ENCODE data around the gene SOX9. TPM values are rescaled to one million over a fixed set of nuclear protein-coding genes. Genes with fewer than 3 reads are reported as not detected.

Gene SOX9
- total and polyA plus RNA-seq, 8 donors = 5.8 to 69.5 (median 16.8) TPM

GRCh38 chr17:72119873-72120641 is 763 bp upstream of the SOX9 start:
- intact Hi-C loops (cut with DNase I; ENCODE audit: low total_unique reads) = loop anchor here (10.0 kb wide), 1 partner anchor 335 kb away; no protein-coding TSS in a partner anchor
- peaks cover 12 to 95% (median 58%) of the 10 kb centered on the region in 3 donors for H3K27me3 ChIP-seq
- H3K4me1 ChIP-seq = peaks cover 43 to 77% (median 65%) of the 10 kb centered on the region in 4 donors
- DNase-seq = peak; percentile 52 to 77
- 2 to 6% (median 4%) methylated on average over 49 to 54 of the region's 54 CpGs for WGBS, 5 donors
- peak overlapping the region; percentile 53 to 74 (median 66) for H3K4me3 ChIP-seq
- H3K27ac ChIP-seq = peak overlapping the region; percentile 89 to 91 (median 90)
- TF ChIP-seq, protein P1, sequence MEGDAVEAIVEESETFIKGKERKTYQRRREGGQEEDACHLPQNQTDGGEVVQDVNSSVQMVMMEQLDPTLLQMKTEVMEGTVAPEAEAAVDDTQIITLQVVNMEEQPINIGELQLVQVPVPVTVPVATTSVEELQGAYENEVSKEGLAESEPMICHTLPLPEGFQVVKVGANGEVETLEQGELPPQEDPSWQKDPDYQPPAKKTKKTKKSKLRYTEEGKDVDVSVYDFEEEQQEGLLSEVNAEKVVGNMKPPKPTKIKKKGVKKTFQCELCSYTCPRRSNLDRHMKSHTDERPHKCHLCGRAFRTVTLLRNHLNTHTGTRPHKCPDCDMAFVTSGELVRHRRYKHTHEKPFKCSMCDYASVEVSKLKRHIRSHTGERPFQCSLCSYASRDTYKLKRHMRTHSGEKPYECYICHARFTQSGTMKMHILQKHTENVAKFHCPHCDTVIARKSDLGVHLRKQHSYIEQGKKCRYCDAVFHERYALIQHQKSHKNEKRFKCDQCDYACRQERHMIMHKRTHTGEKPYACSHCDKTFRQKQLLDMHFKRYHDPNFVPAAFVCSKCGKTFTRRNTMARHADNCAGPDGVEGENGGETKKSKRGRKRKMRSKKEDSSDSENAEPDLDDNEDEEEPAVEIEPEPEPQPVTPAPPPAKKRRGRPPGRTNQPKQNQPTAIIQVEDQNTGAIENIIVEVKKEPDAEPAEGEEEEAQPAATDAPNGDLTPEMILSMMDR (IDR thresholded peaks at IDR 0.05) = no peak
- TF ChIP-seq POLR2AphosphoS5 (IDR thresholded peaks at IDR 0.05) (no peak), EP300 (IDR thresholded peaks at IDR 0.05) (no peak), POLR2A (IDR thresholded peaks at IDR 0.05) (no peak)
- H3K9me3 ChIP-seq = no peaks in the 10 kb centered on the region
- H3K36me3 ChIP-seq = peaks cover 0 to 6% (median 0%) of the 10 kb centered on the region in 4 donors

DNA sequence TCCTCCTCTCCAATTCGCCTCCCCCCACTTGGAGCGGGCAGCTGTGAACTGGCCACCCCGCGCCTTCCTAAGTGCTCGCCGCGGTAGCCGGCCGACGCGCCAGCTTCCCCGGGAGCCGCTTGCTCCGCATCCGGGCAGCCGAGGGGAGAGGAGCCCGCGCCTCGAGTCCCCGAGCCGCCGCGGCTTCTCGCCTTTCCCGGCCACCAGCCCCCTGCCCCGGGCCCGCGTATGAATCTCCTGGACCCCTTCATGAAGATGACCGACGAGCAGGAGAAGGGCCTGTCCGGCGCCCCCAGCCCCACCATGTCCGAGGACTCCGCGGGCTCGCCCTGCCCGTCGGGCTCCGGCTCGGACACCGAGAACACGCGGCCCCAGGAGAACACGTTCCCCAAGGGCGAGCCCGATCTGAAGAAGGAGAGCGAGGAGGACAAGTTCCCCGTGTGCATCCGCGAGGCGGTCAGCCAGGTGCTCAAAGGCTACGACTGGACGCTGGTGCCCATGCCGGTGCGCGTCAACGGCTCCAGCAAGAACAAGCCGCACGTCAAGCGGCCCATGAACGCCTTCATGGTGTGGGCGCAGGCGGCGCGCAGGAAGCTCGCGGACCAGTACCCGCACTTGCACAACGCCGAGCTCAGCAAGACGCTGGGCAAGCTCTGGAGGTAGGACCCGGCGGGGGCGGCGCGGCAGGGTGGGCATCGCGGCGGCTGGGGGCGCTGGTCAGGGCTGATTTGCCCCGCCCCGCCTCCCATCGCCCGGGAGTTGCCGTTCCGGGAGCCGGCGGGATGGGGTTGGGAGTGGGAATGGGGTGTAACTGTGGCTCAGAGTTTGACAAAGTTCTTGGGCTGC is 567 bp downstream of the SOX9 start:
- Histone ChIP-seq H3K36me3 (peaks cover 0 to 6% (median 0%) of the 10 kb centered on the region in 4 donors), H3K4me3 (peak overlapping the region; percentile 53 to 74 (median 66)), H3K27ac (peak overlapping the region; percentile 88 to 91 (median 90)), H3K4me1 (peaks cover 43 to 78% (median 72%) of the 10 kb centered on the region in 4 donors), H3K9me3 (no peaks in the 10 kb centered on the region), H3K27me3 (peaks cover 12 to 82% (median 48%) of the 10 kb centered on the region in 3 donors)
- intact Hi-C loops (cut with DNase I; ENCODE audit: low total_unique reads) = no loop called here
- 1 to 6% (median 2%) methylated on average over 12 to 88 of the region's 88 CpGs for WGBS, 5 donors
- peak; percentile 50 to 76 for DNase-seq
- peak in 1 of 3 donors; percentile 11 for TF ChIP-seq POLR2AphosphoS5 (IDR thresholded peaks at IDR 0.05)
- no peak for TF ChIP-seq POLR2A (IDR thresholded peaks at IDR 0.05)

- Histone ChIP-seq H3K27ac (peak overlapping the region; percentile 88 to 91 (median 90)), H3K4me1 (peaks cover 43 to 75% (median 68%) of the 10 kb centered on the region in 4 donors), H3K9me3 (no peaks in the 10 kb centered on the region), H3K27me3 (peaks cover 12 to 74% (median 40%) of the 10 kb centered on the region in 3 donors), H3K36me3 (peaks cover 0 to 6% (median 0%) of the 10 kb centered on the region in 4 donors), H3K4me3 (peak overlapping the region; percentile 53 to 74 (median 66))
- 1 to 3% (median 2%) methylated on average over 34 to 36 of the region's 36 CpGs for WGBS, 5 donors
- intact Hi-C loops (cut with DNase I; ENCODE audit: low total_unique reads) = no loop called here
- no peak for DNase-seq
- TF ChIP-seq POLR2A (IDR thresholded peaks at IDR 0.05) (no peak), POLR2AphosphoS5 (IDR thresholded peaks at IDR 0.05) (no peak), EP300 (IDR thresholded peaks at IDR 0.05) (no peak)
- TF ChIP-seq, protein P1 (IDR thresholded peaks at IDR 0.05) = no peak
Measured at GRCh38 chr17:72122010-72122764, 1.4 kb downstream of the SOX9 start.

DNA sequence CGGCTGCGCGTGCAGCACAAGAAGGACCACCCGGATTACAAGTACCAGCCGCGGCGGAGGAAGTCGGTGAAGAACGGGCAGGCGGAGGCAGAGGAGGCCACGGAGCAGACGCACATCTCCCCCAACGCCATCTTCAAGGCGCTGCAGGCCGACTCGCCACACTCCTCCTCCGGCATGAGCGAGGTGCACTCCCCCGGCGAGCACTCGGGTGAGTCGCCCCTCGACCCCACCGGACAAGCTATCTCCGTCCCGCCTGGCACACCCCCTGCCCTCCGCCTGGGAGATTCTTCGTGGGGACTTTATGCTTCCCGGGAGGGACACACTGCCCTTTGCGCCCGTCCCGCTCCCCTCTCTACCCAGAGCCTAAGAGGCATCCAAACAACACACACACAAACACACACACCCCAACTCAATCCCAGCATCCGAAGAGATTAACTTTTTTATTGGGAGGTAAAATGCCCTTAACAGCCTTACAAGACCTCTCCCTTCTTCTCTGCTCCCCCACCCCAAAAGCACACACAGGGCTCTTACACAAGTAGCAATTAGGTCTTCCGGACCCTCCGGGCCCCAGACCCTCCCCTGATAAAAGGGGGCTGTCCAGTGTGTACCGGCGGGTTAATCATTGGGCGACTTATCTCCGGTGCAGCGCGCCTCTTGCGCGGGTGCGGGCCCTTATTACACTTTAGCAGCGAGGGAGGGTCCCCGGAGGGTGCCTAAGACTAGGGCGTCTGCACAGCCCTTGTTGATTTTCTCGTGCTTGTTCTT is 2.1 kb downstream of the SOX9 start:
- Histone ChIP-seq H3K4me1 (peaks cover 39 to 74% (median 61%) of the 10 kb centered on the region in 4 donors), H3K27me3 (peaks cover 12 to 71% (median 32%) of the 10 kb centered on the region in 3 donors), H3K4me3 (peak overlapping the region; percentile 53 to 74 (median 66)), H3K36me3 (peaks cover 0 to 6% (median 0%) of the 10 kb centered on the region in 4 donors), H3K9me3 (no peaks in the 10 kb centered on the region), H3K27ac (peak overlapping the region; percentile 67 to 91 (median 90))
- intact Hi-C loops (cut with DNase I; ENCODE audit: low total_unique reads) = no loop called here
- 7 to 15% (median 9%) methylated on average over 42 to 48 of the region's 48 CpGs for WGBS, 5 donors
- peak; percentile 50 to 76 for DNase-seq
- TF ChIP-seq POLR2A (IDR thresholded peaks at IDR 0.05) = no peak
- TF ChIP-seq POLR2AphosphoS5 (IDR thresholded peaks at IDR 0.05) = no peak
- TF ChIP-seq, protein P1 (IDR thresholded peaks at IDR 0.05) = no peak
- TF ChIP-seq EP300 (IDR thresholded peaks at IDR 0.05) = no peak
